ENCODE results near the gene NUBPL.

DNA sequence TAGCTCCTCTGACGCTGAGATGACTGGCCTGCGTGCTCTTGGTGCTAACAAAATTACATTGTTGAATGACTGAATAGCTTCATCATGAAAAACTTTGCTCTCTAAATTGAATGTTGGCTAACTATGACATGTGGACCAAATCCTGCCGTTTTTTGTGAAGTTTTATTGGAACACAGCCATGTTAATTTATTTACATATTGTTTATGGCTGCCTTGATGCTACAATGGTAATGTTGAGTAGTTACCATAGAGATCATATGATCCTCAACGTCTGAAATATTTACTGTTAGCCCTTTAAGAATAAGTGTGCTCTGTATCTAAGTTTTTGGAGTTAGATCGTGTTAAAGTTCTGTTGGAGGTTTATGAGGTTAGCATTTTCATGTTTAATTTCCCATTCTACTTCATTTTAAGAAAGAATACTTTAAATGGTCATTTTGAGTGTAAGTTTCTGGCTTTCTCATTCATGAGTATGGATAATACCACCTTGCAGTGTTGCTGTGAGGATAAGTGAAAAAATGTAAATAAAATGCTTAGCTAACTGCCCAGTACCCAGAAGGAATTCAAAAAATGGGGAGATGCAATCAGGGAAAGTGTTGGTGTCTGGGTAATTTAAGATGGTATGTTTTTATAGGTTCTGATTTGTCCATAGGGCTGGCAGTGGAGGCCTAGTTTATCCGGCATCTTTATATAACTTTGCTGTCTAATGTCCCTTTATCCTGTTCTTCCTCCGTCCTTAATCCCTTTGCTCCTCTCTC is 35.3 kb downstream of the NUBPL start:
- TF ChIP-seq GATA2 (IDR thresholded peaks at IDR 0.05; ENCODE audit: low read depth, low read length) (no peak), GATA3 (IDR thresholded peaks at IDR 0.05; ENCODE audit: low read depth, low read length) (no peak)

Measured in SH-SY5Y (cell line).